Measurements from ENCODE around the gene KRABD2.
"Not testable (repeated sequence)": the region's sequence is repeated elsewhere in the genome, so short reads cannot be mapped to it uniquely, and the experiment has no call there.

KRABD2 gene

DNA sequence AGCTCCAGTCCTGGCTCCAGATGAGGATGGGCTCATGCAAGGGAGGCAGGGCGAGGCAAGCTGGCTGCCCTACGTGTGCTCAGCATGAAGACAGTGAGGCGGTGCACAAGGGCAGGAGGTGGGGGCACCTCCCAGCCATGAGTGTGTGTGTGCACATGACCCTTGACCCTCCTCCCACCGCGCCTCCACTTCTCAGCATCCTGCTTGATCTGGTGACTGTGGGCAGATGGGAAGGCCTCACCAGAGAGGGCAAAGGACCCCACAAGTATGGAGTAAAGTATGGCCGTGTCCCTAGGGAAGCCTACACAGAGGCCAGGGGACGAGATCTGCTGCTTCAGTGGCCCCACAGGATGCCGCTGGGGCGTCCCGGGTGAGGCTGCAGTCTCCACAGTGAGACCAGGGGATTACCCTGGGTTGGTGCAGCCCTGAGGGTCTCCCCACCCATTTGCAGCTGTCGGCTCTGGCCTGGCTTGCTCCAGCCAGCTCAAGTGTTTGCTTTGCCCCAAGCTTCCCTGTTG, 29.1 kb upstream of the KRABD2 start:
- H3K27ac ChIP-seq = no peak overlapping the region
- H3K4me1 ChIP-seq = peaks cover 0 to 8% (median 0%) of the 10 kb centered on the region in 4 donors
- H3K4me3 ChIP-seq = no peak overlapping the region
- intact Hi-C loops (cut with DNase I) = no loop called here
- H3K27me3 ChIP-seq = no peaks in the 10 kb centered on the region
- TF ChIP-seq POLR2AphosphoS5 (IDR thresholded peaks at IDR 0.05) (no peak), POLR2A (IDR thresholded peaks at IDR 0.05) (no peak), EP300 (IDR thresholded peaks at IDR 0.05) (no peak)
- TF ChIP-seq, protein P1, sequence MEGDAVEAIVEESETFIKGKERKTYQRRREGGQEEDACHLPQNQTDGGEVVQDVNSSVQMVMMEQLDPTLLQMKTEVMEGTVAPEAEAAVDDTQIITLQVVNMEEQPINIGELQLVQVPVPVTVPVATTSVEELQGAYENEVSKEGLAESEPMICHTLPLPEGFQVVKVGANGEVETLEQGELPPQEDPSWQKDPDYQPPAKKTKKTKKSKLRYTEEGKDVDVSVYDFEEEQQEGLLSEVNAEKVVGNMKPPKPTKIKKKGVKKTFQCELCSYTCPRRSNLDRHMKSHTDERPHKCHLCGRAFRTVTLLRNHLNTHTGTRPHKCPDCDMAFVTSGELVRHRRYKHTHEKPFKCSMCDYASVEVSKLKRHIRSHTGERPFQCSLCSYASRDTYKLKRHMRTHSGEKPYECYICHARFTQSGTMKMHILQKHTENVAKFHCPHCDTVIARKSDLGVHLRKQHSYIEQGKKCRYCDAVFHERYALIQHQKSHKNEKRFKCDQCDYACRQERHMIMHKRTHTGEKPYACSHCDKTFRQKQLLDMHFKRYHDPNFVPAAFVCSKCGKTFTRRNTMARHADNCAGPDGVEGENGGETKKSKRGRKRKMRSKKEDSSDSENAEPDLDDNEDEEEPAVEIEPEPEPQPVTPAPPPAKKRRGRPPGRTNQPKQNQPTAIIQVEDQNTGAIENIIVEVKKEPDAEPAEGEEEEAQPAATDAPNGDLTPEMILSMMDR (IDR thresholded peaks at IDR 0.05) = no peak
- H3K36me3 ChIP-seq = no peaks in the 10 kb centered on the region
- no peak for DNase-seq
- H3K9me3 ChIP-seq = no peaks in the 10 kb centered on the region
- 75 to 87% methylated on average over 11 of the region's 11 CpGs for WGBS, 2 donors

DNA sequence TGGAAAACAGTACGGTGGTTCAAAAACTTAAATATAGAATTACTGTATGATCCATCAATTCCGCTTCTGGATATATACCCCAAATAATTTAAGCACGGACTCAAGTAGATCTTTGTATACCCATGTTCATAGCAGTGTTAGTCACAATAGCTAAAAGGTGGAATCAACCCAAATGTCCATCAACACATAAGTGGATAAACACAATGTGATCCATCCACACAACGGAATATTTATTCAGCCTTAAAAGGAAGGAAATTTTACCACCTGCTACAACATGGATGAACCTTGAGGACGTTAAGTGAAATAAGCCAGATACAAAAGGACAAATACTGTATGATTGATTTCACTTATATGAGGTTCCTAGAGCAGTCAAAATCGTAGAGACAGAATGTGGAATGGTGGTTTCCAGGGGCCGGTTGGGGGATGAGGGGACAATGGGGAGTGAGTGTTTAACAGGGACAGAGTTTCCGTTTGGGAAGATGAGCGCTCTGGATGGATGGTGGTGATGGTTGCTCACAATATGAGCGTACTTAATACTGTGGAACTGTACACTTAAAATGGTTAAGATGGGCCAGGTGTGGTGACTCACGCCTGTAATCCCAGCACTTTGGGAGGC, 26.5 kb upstream of the KRABD2 start:
- peaks cover 0 to 11% (median under 1%) of the 10 kb centered on the region in 3 donors for H3K27me3 ChIP-seq
- no peak overlapping the region for H3K4me3 ChIP-seq
- no peaks in the 10 kb centered on the region for H3K4me1 ChIP-seq
- DNase-seq = no peak
- no peaks in the 10 kb centered on the region for H3K36me3 ChIP-seq
- TF ChIP-seq EP300 (IDR thresholded peaks at IDR 0.05) = no peak
- TF ChIP-seq POLR2AphosphoS5 (IDR thresholded peaks at IDR 0.05) = no peak
- no peak for TF ChIP-seq POLR2A (IDR thresholded peaks at IDR 0.05)
- TF ChIP-seq, protein P1 (IDR thresholded peaks at IDR 0.05) = no peak
- intact Hi-C loops (cut with DNase I) = no loop called here
- 85 to 86% methylated on average over 11 of the region's 11 CpGs for WGBS, 2 donors
- H3K27ac ChIP-seq = no peak overlapping the region
- no peaks in the 10 kb centered on the region for H3K9me3 ChIP-seq

DNA sequence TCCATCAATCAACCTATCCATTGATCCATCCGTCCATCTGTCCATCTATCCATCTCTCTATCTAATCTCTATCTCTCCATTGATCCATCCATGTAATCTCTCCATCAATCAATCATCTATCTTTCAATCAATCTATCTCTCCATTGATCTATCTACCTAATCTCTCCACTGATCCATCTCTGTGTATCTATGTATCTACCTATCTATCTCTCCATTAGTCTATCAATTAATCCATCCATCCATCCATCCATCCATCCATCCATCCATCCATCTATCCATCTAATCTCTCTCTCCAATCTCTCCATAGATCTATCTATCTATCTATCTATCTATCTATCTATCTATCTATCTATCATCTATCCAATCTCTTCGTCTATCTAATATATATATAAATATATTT, 24.6 kb upstream of the KRABD2 start:
- DNase-seq = no peak
- TF ChIP-seq POLR2AphosphoS5 (IDR thresholded peaks at IDR 0.05) = no peak
- no peak for TF ChIP-seq POLR2A (IDR thresholded peaks at IDR 0.05)
- TF ChIP-seq, protein P1 (IDR thresholded peaks at IDR 0.05) = no peak
- TF ChIP-seq EP300 (IDR thresholded peaks at IDR 0.05) = no peak
- H3K4me3 ChIP-seq = no peak overlapping the region
- H3K4me1 ChIP-seq = no peaks in the 10 kb centered on the region
- peaks cover 0 to 30% (median 18%) of the 10 kb centered on the region in 3 donors for H3K27me3 ChIP-seq
- intact Hi-C loops (cut with DNase I) = no loop called here
- no peaks in the 10 kb centered on the region for H3K9me3 ChIP-seq
- 86 to 94% methylated on average over 2 of the region's 2 CpGs for whole genome bisulfite sequencing, 2 donors
- no peaks in the 10 kb centered on the region for H3K36me3 ChIP-seq
- no peak overlapping the region for H3K27ac ChIP-seq

DNA sequence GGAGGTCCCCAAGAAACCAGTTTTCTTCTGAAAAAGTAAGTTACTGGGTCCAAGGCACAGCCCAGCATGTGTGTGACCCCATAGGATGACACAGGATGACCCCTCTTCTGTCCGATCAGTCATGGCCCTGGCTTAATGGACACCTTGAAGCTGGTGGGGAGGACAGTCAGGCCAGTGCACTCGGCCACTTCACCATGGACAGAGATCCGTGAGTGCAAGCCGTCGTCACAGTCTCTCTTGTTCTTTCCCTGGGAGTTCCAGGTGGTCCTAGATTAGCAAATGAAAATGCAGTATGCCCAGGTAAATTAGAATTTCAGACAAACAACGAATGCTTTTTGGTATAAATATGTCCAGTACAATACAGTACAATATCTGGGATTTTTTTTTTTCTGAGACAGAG, 22.5 kb upstream of the KRABD2 start:
- intact Hi-C loops (cut with DNase I) = no loop called here
- TF ChIP-seq POLR2AphosphoS5 (IDR thresholded peaks at IDR 0.05) (no peak), EP300 (IDR thresholded peaks at IDR 0.05) (no peak), POLR2A (IDR thresholded peaks at IDR 0.05) (no peak)
- TF ChIP-seq, protein P1 (IDR thresholded peaks at IDR 0.05) = no peak
- no peaks in the 10 kb centered on the region for H3K36me3 ChIP-seq
- 68 to 74% methylated on average over 6 of the region's 6 CpGs for WGBS, 2 donors
- H3K27me3 ChIP-seq = peaks cover 0 to 50% (median 20%) of the 10 kb centered on the region in 3 donors
- H3K4me1 ChIP-seq = no peaks in the 10 kb centered on the region
- H3K9me3 ChIP-seq = no peaks in the 10 kb centered on the region
- no peak overlapping the region for H3K27ac ChIP-seq
- H3K4me3 ChIP-seq = no peak overlapping the region
- no peak for DNase-seq

DNA sequence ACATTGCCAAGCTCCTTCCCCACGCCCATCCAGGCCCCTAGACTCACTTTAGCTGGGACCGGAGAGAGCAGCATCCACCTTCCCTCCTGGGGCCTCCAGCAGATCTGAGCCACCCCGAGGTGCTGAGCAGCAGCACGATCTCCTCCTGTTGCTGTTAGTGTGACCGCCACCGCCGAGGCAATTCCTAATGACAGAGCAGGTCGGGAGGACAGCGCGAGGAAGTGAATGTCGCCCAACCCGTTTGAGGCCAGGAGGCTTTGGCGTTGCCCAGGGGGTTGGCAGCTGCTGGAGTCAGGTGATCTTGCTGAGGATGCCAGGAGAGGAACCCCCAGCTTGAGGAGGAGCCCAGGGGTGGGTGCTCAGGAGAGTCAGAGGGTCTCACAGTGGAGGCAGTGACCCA, 21.1 kb upstream of the KRABD2 start, which contains the start of gene RNF222:
Gene RNF222 (minus strand): TSS at position 192 of the 400 bp plus-strand sequence. CDS start 4,366 bp downstream, outside the sequence.
- Histone ChIP-seq H3K9me3 (no peaks in the 10 kb centered on the region), H3K4me3 (no peak within 1 kb of the TSS), H3K36me3 (no peaks in the 10 kb centered on the region), H3K4me1 (no peaks in the 10 kb centered on the region), H3K27me3 (peaks cover 0 to 64% (median 28%) of the 10 kb centered on the region in 3 donors), H3K27ac (no peak within 1 kb of the TSS)
- WGBS, 2 donors = 27 to 54% methylated on average over 13 of the region's 13 CpGs
- no peak for DNase-seq
- intact Hi-C loops (cut with DNase I) = no loop called here
- TF ChIP-seq, protein P1 (IDR thresholded peaks at IDR 0.05) = no peak
- TF ChIP-seq POLR2A (IDR thresholded peaks at IDR 0.05) (no peak), EP300 (IDR thresholded peaks at IDR 0.05) (no peak), POLR2AphosphoS5 (IDR thresholded peaks at IDR 0.05) (no peak)

DNA sequence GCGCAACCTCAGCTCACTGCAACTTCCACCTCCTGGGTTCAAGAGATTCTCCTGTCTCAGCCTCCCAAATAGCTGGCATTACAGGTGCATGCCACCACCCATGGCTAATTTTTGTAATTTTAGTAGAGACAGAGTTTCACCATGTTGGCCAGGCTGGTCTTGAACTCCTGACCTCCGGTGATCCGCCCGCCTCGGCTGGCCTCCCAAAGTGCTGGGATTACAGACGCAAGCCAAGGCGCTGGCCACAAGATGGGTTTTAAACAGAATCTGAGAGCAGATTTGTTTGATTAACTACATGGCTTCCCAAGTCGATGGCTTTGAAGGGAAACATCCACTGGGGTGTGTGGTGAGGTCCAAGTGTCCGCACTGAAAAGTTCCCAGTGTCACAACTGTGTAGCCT, 18.0 kb upstream of the KRABD2 start:
- H3K27ac ChIP-seq; H3K4me1 ChIP-seq; intact Hi-C loops (cut with DNase I); H3K4me3 ChIP-seq; DNase-seq; H3K9me3 ChIP-seq; H3K36me3 ChIP-seq: not testable (repeated sequence)
- peaks cover 0 to 65% (median 32%) of the 10 kb centered on the region in 3 donors for H3K27me3 ChIP-seq
- 90 to 92% methylated on average over 9 of the region's 9 CpGs for WGBS, 2 donors
